ENCODE measurements around the gene PDCD11.

- TF ChIP-seq POLR2A (IDR thresholded peaks at IDR 0.05) (no peak), CTCF (IDR thresholded peaks at IDR 0.05) (no peak)
Measured at GRCh38 chr10:103444478-103444877, 48.1 kb downstream of the PDCD11 start.

All from esophagus squamous epithelium (tissue), 4 donors.